Spleen (tissue), 11 donors: ENCODE measurements around the gene CEP112. TPM values are rescaled to one million over a fixed set of nuclear protein-coding genes. Genes with fewer than 3 reads are reported as not detected.

Experiments used
- DNase-seq: peaks from one replicate; pipeline ENCODE4 v3.0.0-alpha.2; 2020
- H3K27ac ChIP-seq, 8 donors: fragments of 200-600 bp; sonication (generic) in 7 of 8; 1 replicate in 4 of 8; 2 replicates in 4 of 8; pipeline versions ENCODE4 v1.5.0 to v1.8.0; 2016 to 2021; ENCODE audit warnings: inconsistent platforms in 4 of 8, mild to moderate bottlenecking in 4 of 8, moderate library complexity in 1 of 8
- H3K27me3 ChIP-seq, 7 donors: fragments of 200-600 bp; sonication (generic) in 6 of 7; replicated peaks in 1 of 7; 1 replicate in 4 of 7; 2 replicates in 3 of 7; pipeline versions ENCODE4 v1.5.0 to v1.8.0; 2016 to 2021; ENCODE audit warnings: inconsistent platforms in 3 of 7, mild to moderate bottlenecking in 1 of 7
- H3K36me3 ChIP-seq, 6 donors: fragments of 200-600 bp; sonication (generic) in 5 of 6; 1 replicate in 4 of 6; 2 replicates in 2 of 6; pipeline versions ENCODE4 v1.5.0 to v1.8.0; 2016 to 2021; ENCODE audit warnings: inconsistent platforms in 2 of 6
- H3K4me1 ChIP-seq, 6 donors: fragments of 200-600 bp; sonication (generic) in 5 of 6; 1 replicate in 3 of 6; 2 replicates in 3 of 6; pipeline versions ENCODE4 v1.5.0 to v1.8.0; 2016 to 2021; ENCODE audit warnings: inconsistent platforms in 3 of 6
- H3K4me3 ChIP-seq, 8 donors: fragments of 200-600 bp; sonication (generic) in 7 of 8; 1 replicate in 4 of 8; 2 replicates in 4 of 8; pipeline versions ENCODE4 v1.5.0 to v1.8.0; 2016 to 2021; ENCODE audit warnings: inconsistent platforms in 4 of 8, mild to moderate bottlenecking in 4 of 8, moderate library complexity in 2 of 8
- H3K9me3 ChIP-seq, 8 donors: fragments of 200-600 bp; sonication (generic) in 7 of 8; 1 replicate in 4 of 8; 2 replicates in 4 of 8; pipeline versions ENCODE4 v1.5.0 to v1.8.0; 2016 to 2021; ENCODE audit warnings: inconsistent platforms in 4 of 8
- CTCF ChIP-seq, 11 experiments: fragments of 200-600 bp in 7 of 11; fragments of 450-650 bp in 4 of 11; sonication (generic) in 4 of 11; IDR thresholded peaks in 8 of 11; conservative IDR thresholded peaks in 3 of 11; 1 replicate in 7 of 11; 2 replicates in 4 of 11; pipeline versions ENCODE4 v1.4.0 to v1.8.0; 2016 to 2021; ENCODE audit warnings: antibody characterized with exemption in 11 of 11, inconsistent platforms in 4 of 11, mild to moderate bottlenecking in 1 of 11
- POLR2A ChIP-seq, 3 donors: fragments of 450-650 bp; IDR thresholded peaks; one replicate each; pipeline ENCODE4 v1.5.1; 2017; ENCODE audit warnings: antibody characterized with exemption in 3 of 3, mild to moderate bottlenecking in 1 of 3
- POLR2AphosphoS5 ChIP-seq, 3 donors: sonication (generic); formaldehyde crosslinking; IDR thresholded peaks; one replicate each; pipeline ENCODE4 v1.5.1; 2017; ENCODE audit warnings: antibody characterized with exemption in 3 of 3
- WGBS, 5 donors: extraction: QIAGEN DNeasy Blood & Tissue Kit in 3 of 5; methylation state at CpG; one replicate each; pipeline versions ENCODE4 v1.1.5 to v1.1.7; 2013 to 2018; 5-methylcytosine and 5-hydroxymethylcytosine counted together
- intact Hi-C: fragments of 100-400 bp; cut with DNase I; formaldehyde crosslinking; loops from one replicate; pipeline ENCODE4 v1.15.0; 2023; ENCODE audit warnings: low total_unique reads
- polyA plus RNA-seq, 3 donors: library from polyadenylated mRNA; stranded (reverse); fragments of 200-250 nt; gene quantifications; one replicate each; pipeline ENCODE4 v1.2.1, GENCODE V29; 2013
- total RNA-seq, 7 donors: library from RNA; depleted of rRNA in 3 of 7; stranded (reverse); fragments of >200 nt in 3 of 7; fragmentation: NEBNext Ultra II Directional in 4 of 7; extraction: Animal tissue kit (Norgen Biotek cat#: 25700) in 4 of 7; gene quantifications; one replicate each; pipeline versions ENCODE4 v1.1.0 to v1.2.1, GENCODE V29; 2016 to 2021
- donor health status: healthy with polysubstance abuse.
- donor health status: DM: no; HTN: no; CAD: no; lungs with moderate emphysema.
- donor health status: DM: no; HTN: no; CAD: no.
- donor health status: Bipolar disorder and iron deficiency.
- donor health status: healthy.
- donor health status: DM: no; HTN: no; CAD: no.
- donor health status: DM: yes; HTN: yes; CAD: no.

Gene CEP112
- total and polyA plus RNA-seq, 10 donors, result 3.1 to 31.0 (median 16.8) TPM

DNA sequence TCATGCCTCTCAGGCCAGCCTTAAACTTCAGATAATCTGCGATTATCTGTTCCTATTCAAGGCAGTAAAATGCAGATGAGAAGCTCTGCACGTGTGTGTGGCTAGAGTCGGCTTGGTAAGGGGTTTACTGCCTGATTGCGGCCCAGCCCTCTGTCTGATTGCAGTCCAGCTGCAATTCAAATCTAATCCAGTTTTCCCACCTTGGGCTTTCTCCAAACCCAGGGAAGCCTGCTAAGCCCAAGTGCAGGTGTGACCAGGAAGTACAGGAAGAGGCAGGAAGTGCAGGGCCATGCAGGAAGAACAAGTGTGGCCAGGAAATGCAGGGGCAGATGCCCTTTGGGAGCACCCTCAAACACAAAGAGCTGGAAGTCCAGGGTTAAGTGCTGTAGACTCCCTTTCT, 314.9 kb downstream of the CEP112 start:
- Histone ChIP-seq H3K27me3 (no peaks in the 10 kb centered on the region), H3K27ac (no peak overlapping the region), H3K36me3 (peaks cover 0 to 9% (median 0%) of the 10 kb centered on the region in 6 donors), H3K4me1 (no peaks in the 10 kb centered on the region), H3K4me3 (no peak overlapping the region), H3K9me3 (peaks cover 0 to 24% (median 15%) of the 10 kb centered on the region in 8 donors)
- TF ChIP-seq POLR2AphosphoS5 (IDR thresholded peaks at IDR 0.05) (no peak), CTCF (IDR thresholded peaks at IDR 0.05 in 8 of 11, conservative IDR thresholded peaks at IDR 0.05 in 3 of 11) (no peak), POLR2A (IDR thresholded peaks at IDR 0.05) (no peak)
- WGBS, 5 donors, result 80 to 88% (median 85%) methylated on average over 4 of the region's 4 CpGs
- no peak for DNase-seq
- intact Hi-C loops, result no loop called here

DNA sequence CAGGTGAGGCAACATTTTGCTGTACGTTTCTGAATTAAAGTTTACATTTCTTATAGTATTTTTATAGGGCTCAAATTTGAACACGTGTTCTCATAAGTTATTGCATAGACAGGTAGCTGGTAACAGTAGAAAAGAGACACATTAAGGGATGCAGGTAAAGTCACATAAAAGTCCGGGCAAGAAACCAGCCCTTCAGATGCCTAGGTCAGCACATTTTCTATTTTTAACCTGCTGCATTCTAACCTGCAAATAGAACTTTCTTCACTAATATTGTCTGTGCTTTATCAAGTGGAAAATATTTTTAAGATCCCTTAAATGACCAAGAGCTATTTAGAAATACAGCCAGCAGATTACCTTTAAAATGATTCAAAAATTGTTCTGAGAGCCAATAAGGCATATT, 323.1 kb downstream of the CEP112 start:
- Histone ChIP-seq H3K27ac (no peak overlapping the region), H3K4me1 (no peaks in the 10 kb centered on the region), H3K36me3 (no peaks in the 10 kb centered on the region), H3K27me3 (no peaks in the 10 kb centered on the region), H3K9me3 (peaks cover 0 to 8% (median 0%) of the 10 kb centered on the region in 8 donors), H3K4me3 (no peak overlapping the region)
- 58 to 91% (median 87%) methylated on average over 3 of the region's 3 CpGs for WGBS, 5 donors
- intact Hi-C loops, result no loop called here
- no peak for DNase-seq
- TF ChIP-seq CTCF (IDR thresholded peaks at IDR 0.05 in 8 of 11, conservative IDR thresholded peaks at IDR 0.05 in 3 of 11) (no peak), POLR2A (IDR thresholded peaks at IDR 0.05) (no peak), POLR2AphosphoS5 (IDR thresholded peaks at IDR 0.05) (no peak)

DNA sequence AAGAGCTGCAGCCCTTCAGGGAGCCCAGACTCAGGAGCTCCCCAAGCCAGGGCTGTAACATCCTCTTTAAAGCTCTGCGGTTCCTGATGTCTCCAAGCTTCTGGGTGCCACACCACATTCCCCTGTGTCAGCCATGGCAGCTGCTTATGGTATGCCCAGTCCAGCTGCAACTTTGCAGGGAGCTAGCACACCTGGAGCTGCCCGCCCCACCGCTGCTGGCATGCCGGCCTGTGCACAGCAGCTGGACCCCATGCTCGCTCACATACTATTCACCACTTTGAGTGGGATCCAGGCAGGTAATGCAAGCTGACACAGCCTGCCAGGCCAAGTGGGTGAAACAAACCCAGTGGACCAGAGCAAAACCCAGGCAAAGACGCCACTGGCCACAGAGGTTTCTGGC, 324.9 kb downstream of the CEP112 start:
- H3K4me1 ChIP-seq, result no peaks in the 10 kb centered on the region
- no peak for DNase-seq
- 80 to 96% (median 88%) methylated on average over 3 to 6 of the region's 6 CpGs for WGBS, 5 donors
- H3K27me3 ChIP-seq, result no peaks in the 10 kb centered on the region
- H3K9me3 ChIP-seq, result peaks cover 0 to 8% (median 0%) of the 10 kb centered on the region in 8 donors
- H3K27ac ChIP-seq, result no peak overlapping the region
- no peak overlapping the region for H3K4me3 ChIP-seq
- no peaks in the 10 kb centered on the region for H3K36me3 ChIP-seq
- TF ChIP-seq POLR2A (IDR thresholded peaks at IDR 0.05) (no peak), POLR2AphosphoS5 (IDR thresholded peaks at IDR 0.05) (no peak), CTCF (IDR thresholded peaks at IDR 0.05 in 8 of 11, conservative IDR thresholded peaks at IDR 0.05 in 3 of 11) (no peak)
- intact Hi-C loops, result no loop called here

GRCh38 chr17:65865715-65866425, 326.1 kb downstream of the CEP112 start:
- Histone ChIP-seq H3K27me3 (no peaks in the 10 kb centered on the region), H3K27ac (no peak overlapping the region), H3K9me3 (peaks cover 0 to 8% (median 0%) of the 10 kb centered on the region in 8 donors), H3K4me3 (no peak overlapping the region), H3K4me1 (no peaks in the 10 kb centered on the region), H3K36me3 (no peaks in the 10 kb centered on the region)
- DNase-seq, result no peak
- TF ChIP-seq CTCF (IDR thresholded peaks at IDR 0.05 in 8 of 11, conservative IDR thresholded peaks at IDR 0.05 in 3 of 11), result no peak
- TF ChIP-seq POLR2AphosphoS5 (IDR thresholded peaks at IDR 0.05), result no peak
- no peak for TF ChIP-seq POLR2A (IDR thresholded peaks at IDR 0.05)
- WGBS, 5 donors, result 88 to 95% (median 90%) methylated on average over 12 to 24 of the region's 24 CpGs
- intact Hi-C loops, result no loop called here
